A549 (cell line): ENCODE measurements around the gene TRIM27. TPM values are rescaled to one million over a fixed set of nuclear protein-coding genes. Genes with fewer than 3 reads are reported as not detected.
"Not testable (repeated sequence)": the region's sequence is repeated elsewhere in the genome, so short reads cannot be mapped to it uniquely, and the experiment has no call there.

Experiments
- ATAC-seq, 2 experiments: fragments of 200-7000 bp in 1 of 2; fragments of >200 bp in 1 of 2; cut with Nextera tagmentation in 1 of 2; cut with Tn5 transposase in 1 of 2; 3 replicates each; pipeline versions ENCODE4 v1.8.0 to v1.9.1; 2018 to 2020; ENCODE audit warnings: mild to moderate bottlenecking in 1 of 2, moderate library complexity in 1 of 2
- CTCF ChIA-PET: fragments of 300-600 bp; sonication (Branson Sonifier 250); formaldehyde crosslinking; extraction: SDS; loops from one replicate; lab custom pipeline; 2021; ENCODE audit warnings: antibody characterized with exemption, inconsistent platforms; lab: Yijun Ruan, JAX
- POLR2A ChIA-PET: fragments of 350-600 bp; formaldehyde crosslinking; extraction: SDS; loops from one replicate; lab custom pipeline; 2021; ENCODE audit warnings: antibody characterized with exemption, inconsistent platforms; lab: Yijun Ruan, JAX
- DNase-seq, 2 experiments: peaks; one replicate each; pipeline versions ENCODE4 v3.0.0 to v3.0.0-alpha.2; 2011 to 2016; ENCODE audit warnings: low read depth in 1 of 2, low spot score in 1 of 2
- FAIRE-seq: peaks from 2 replicates; lab custom pipeline; 2011; peaks lifted over from hg19 to GRCh38; lab: Jason Lieb, UNC
- H3K27ac ChIP-seq, 2 experiments: fragments of >200 bp; sonication (Bioruptor Twin); formaldehyde crosslinking; 3 replicates each; pipeline ENCODE4 v1.5.1; 2016 to 2017
- H3K4me1 ChIP-seq: fragments of >200 bp; sonication (Bioruptor Twin); formaldehyde crosslinking; 3 replicates; pipeline ENCODE4 v1.6.1; 2016
- H3K4me2 ChIP-seq: fragments of >200 bp; sonication (Bioruptor Twin); formaldehyde crosslinking; 3 replicates; pipeline ENCODE4 v1.6.1; 2016
- H3K4me3 ChIP-seq: fragments of >200 bp; sonication (Bioruptor Twin); formaldehyde crosslinking; 3 replicates; pipeline ENCODE4 v1.5.1; 2016
- H3K9me3 ChIP-seq: fragments of >200 bp; sonication (Bioruptor Twin); formaldehyde crosslinking; 3 replicates; pipeline ENCODE4 v1.6.1; 2016
- BHLHE40 ChIP-seq: IDR thresholded peaks from 2 replicates; pipeline ENCODE4 v1.6.1; 2012; ENCODE audit warnings: low read depth, low read length, inconsistent platforms
- CEBPB ChIP-seq, 2 experiments: fragments of >200 bp in 1 of 2; sonication (Bioruptor Twin) in 1 of 2; formaldehyde crosslinking in 1 of 2; IDR thresholded peaks; 2 replicates each; pipeline ENCODE4 v1.6.1; 2012 to 2016
- CHD4 ChIP-seq: fragments of 200-600 bp; sonication (generic); IDR thresholded peaks from 2 replicates; pipeline ENCODE4 v1.6.1; 2016; ENCODE audit warnings: antibody characterized with exemption, mild to moderate bottlenecking, borderline replicate concordance
- EHMT2 ChIP-seq: fragments of 200-600 bp; sonication (generic); IDR thresholded peaks from 2 replicates; pipeline ENCODE4 v1.6.1; 2016; ENCODE audit warnings: antibody characterized with exemption, low read depth, mild to moderate bottlenecking, moderate library complexity
- EP300 ChIP-seq, 2 experiments: fragments of >200 bp; sonication (Bioruptor Twin); formaldehyde crosslinking; IDR thresholded peaks; 2 replicates in 1 of 2; 3 replicates in 1 of 2; pipeline ENCODE4 v1.6.1; 2016 to 2017
- ESRRA ChIP-seq: fragments of 150-350 bp; IDR thresholded peaks from 2 replicates; pipeline ENCODE4 v1.6.1; 2014; ENCODE audit warnings: mild to moderate bottlenecking, low read length, borderline replicate concordance
- GATA3 ChIP-seq: IDR thresholded peaks from 2 replicates; pipeline ENCODE4 v1.6.1; 2012; ENCODE audit warnings: borderline replicate concordance
- HDAC2 ChIP-seq: fragments of 200-600 bp; sonication (generic); IDR thresholded peaks from 2 replicates; pipeline ENCODE4 v1.6.1; 2016
- HES2 ChIP-seq: fragments of >200 bp; sonication (Bioruptor Twin); formaldehyde crosslinking; IDR thresholded peaks from 2 replicates; pipeline ENCODE4 v1.6.1; 2016
- HMGXB4 ChIP-seq: fragments of 250-450 bp; sonication (Bioruptor Pico); IDR thresholded peaks from 2 replicates; pipeline ENCODE4 v1.5.0; 2021; ENCODE audit warnings: mild to moderate bottlenecking, moderate library complexity, borderline replicate concordance
- HOXB13 ChIP-seq: fragments of 250-450 bp; sonication (Bioruptor Pico); IDR thresholded peaks from 2 replicates; pipeline ENCODE4 v1.5.0; 2020; ENCODE audit warnings: low read depth, mild to moderate bottlenecking, moderate library complexity
- JUN ChIP-seq, 2 experiments: fragments of >200 bp; sonication (Bioruptor Twin); formaldehyde crosslinking; IDR thresholded peaks; 2 replicates in 1 of 2; 3 replicates in 1 of 2; pipeline ENCODE4 v1.6.1; 2016 to 2017
- KDM1A ChIP-seq: fragments of 200-600 bp; sonication (generic); IDR thresholded peaks from 2 replicates; pipeline ENCODE4 v1.6.1; 2016; ENCODE audit warnings: low read depth, mild to moderate bottlenecking
- MAFK ChIP-seq: fragments of 450-650 bp; IDR thresholded peaks from 2 replicates; pipeline ENCODE4 v1.6.1; 2014; ENCODE audit not compliant: partially characterized antibody
- MAZ ChIP-seq: fragments of 150-350 bp; IDR thresholded peaks from 2 replicates; pipeline ENCODE4 v1.6.1; 2014; ENCODE audit warnings: antibody characterized with exemption, low read depth, low read length, borderline replicate concordance
- MYC ChIP-seq: IDR thresholded peaks from 2 replicates; pipeline ENCODE4 v1.6.1; 2012; ENCODE audit warnings: mild to moderate bottlenecking, inconsistent platforms, low read length, improper control_type of control experiment, borderline replicate concordance
- POLR2AphosphoS2 ChIP-seq: conservative IDR thresholded peaks from 2 replicates; pipeline ENCODE4 v1.6.1; 2012; ENCODE audit warnings: low read length, improper control_type of control experiment, inconsistent platforms
- TP53 ChIP-seq: fragments of 250-450 bp; sonication (Bioruptor Pico); IDR thresholded peaks from 2 replicates; pipeline ENCODE4 v1.5.0; 2021; ENCODE audit warnings: mild to moderate bottlenecking, moderate library complexity
- ZFP36 ChIP-seq: fragments of 450-650 bp; IDR thresholded peaks from 2 replicates; pipeline ENCODE4 v1.6.1; 2014; ENCODE audit warnings: borderline replicate concordance; ENCODE audit not compliant: partially characterized antibody
- WGBS: methylation state at CpG from one replicate; pipeline ENCODE4 v1.1.6; 2017; ENCODE audit errors: missing lambda C conversion rate; 5-methylcytosine and 5-hydroxymethylcytosine counted together
- polyA plus RNA-seq, 4 experiments: library from polyadenylated mRNA; depleted of rRNA in 3 of 4; stranded (reverse); fragments of >200 nt; fragmentation: RNase III in 1 of 4; extraction: RNeasy Plus Mini Kit Qiagen cat#74134 plus additional on column Dnase treatment in 1 of 4; gene quantifications; 2 replicates in 3 of 4; 3 replicates in 1 of 4; pipeline ENCODE4 v1.2.3, GENCODE V29; 2011 to 2017
- TF ChIP-seq, protein P1 (sequence below): IDR thresholded peaks from 2 replicates; pipeline ENCODE4 v1.6.1; 2012
- TF ChIP-seq, protein P2 (sequence below): IDR thresholded peaks from 2 replicates; pipeline ENCODE4 v1.6.1; 2012

The TRIM27 gene
- polyA plus RNA-seq, 2 of the 4 experiments (the other 2 are of a cell fraction): 27.8 to 50.1 TPM

- TF ChIP-seq EP300 (IDR thresholded peaks at IDR 0.05) (no peak), ESRRA (no peak), MAFK (no peak)
- TF ChIP-seq, all 56 proteins: peak for 0
- ChIA-PET CTCF (interaction anchor here (0.6 to 1.5 kb wide), 4 partner anchors 17 to 141 kb away, joined by 3 to 4 read pairs (median 3); no protein-coding TSS in a partner anchor), POLR2A (interaction anchor here (0.7 to 1.3 kb wide), 2 partner anchors 10 to 210 kb away, joined by 4 to 6 read pairs; no protein-coding TSS in a partner anchor)
- Histone ChIP-seq H3K9me3 (no peaks in the 10 kb centered on the region), H3K4me3 (no peak overlapping the region), H3K4me2 (no peak overlapping the region), H3K27ac (no peak overlapping the region), H3K4me1 (no peaks in the 10 kb centered on the region; the same call in 2 of the 3 replicates)
- 58% methylated on average over 6 of the region's 6 CpGs for WGBS
- FAIRE-seq (no peak), ATAC-seq (no peak), DNase-seq (no peak)
Measured at GRCh38 chr6:28875191-28875747, 48.5 kb downstream of the TRIM27 start.

DNA sequence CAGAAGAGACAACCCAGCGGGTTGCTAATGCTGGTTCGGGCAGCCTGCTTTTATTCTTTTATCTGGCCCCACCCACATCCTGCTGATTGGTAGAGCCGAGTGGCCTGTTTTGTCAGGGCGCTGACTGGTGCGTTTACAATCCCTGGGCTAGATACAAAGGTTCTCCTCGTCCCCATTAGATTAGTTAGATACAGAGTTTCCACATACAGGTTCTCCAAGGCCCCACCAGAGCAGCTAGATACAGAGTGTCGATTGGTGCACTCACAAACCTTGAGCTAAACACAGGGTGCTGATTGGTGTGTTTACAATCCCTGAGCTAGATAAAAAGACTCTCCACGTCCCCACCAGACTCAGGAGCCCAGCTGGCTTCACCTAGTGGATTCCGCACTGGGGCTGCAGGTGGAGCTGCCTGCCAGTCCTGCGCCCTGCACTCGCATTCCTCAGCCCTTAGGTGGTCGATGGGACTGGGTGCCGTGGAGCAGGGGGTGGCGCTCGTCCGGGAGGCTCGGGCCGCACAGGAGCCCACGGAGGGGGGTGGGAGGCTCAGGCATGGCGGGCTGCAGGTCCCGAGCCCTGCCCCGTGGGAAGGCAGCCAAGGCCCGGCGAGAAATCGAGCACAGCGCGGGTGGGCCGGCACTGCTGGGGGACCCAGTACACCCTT, 51.5 kb downstream of the TRIM27 start:
- H3K4me2 ChIP-seq, H3K4me3 ChIP-seq, H3K4me1 ChIP-seq, H3K27ac ChIP-seq, H3K9me3 ChIP-seq, FAIRE-seq, POLR2A ChIA-PET, DNase-seq, ATAC-seq: not testable (repeated sequence)
- CTCF ChIA-PET: interaction anchor here (1.6 kb wide), 1 partner anchor 9 kb away, joined by 4 read pairs; no protein-coding TSS in a partner anchor
- 65% methylated on average over 6 of the region's 28 CpGs for WGBS

DNA sequence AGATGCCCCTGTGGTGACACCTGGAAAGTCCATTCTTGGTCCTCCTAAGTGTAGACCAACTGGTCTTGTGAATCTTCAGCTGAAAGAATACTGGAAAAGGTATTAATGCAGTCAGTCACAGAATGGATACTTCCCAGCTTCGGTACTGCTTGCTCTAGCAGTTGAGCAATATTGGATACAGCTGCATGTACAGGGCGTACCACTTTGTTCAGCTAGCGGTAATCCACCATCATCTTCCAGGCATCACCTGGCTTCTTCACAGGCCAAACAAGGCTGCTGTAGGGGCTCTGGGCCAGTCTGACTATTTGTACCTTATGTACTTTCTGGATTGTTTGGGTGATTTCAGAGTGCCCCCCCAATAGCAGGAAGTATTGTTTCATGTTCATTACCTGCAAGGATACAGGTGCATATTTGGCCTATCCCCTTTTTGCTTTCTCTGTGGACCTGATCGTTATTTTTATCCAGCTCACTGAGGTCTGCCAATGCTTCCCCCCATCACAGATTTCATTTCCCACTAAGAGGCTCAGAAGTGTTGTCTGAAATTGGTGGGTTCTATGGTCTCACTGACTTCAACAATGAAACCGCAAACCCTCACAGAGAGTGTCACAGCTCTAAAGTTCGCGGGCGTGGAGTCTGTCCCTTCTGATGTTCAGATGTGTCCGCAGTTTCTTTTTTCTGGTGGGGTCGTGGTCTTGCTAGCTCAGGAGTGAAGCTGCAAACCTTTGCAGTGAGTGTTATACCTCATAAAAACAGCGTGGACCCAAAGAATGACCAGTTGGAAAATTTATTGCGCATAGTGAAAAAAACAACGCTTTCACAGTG, 52.2 kb downstream of the TRIM27 start:
- ATAC-seq (no peak), FAIRE-seq (no peak), DNase-seq (no peak)
- Histone ChIP-seq H3K4me2 (no peak overlapping the region), H3K4me3 (no peak overlapping the region), H3K9me3 (no peaks in the 10 kb centered on the region), H3K4me1 (no peaks in the 10 kb centered on the region), H3K27ac (no peak overlapping the region)
- no peak for TF ChIP-seq KDM1A
- no peak for TF ChIP-seq TP53 (CRISPR knock-in tag)
- no peak for TF ChIP-seq EHMT2
- no peak for TF ChIP-seq MAZ
- no peak for TF ChIP-seq CHD4
- TF ChIP-seq POLR2AphosphoS2: no peak
- TF ChIP-seq HDAC2: no peak
- no peak for TF ChIP-seq ZFP36
- no peak for TF ChIP-seq HMGXB4 (CRISPR knock-in tag)
- TF ChIP-seq BHLHE40: no peak
- TF ChIP-seq EP300 (IDR thresholded peaks at IDR 0.05): no peak
- TF ChIP-seq CEBPB (IDR thresholded peaks at IDR 0.05): no peak
- no peak for TF ChIP-seq MYC
- TF ChIP-seq ESRRA: no peak
- TF ChIP-seq GATA3: no peak
- TF ChIP-seq JUN (IDR thresholded peaks at IDR 0.05): no peak
- TF ChIP-seq, protein P1, sequence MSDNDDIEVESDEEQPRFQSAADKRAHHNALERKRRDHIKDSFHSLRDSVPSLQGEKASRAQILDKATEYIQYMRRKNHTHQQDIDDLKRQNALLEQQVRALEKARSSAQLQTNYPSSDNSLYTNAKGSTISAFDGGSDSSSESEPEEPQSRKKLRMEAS: no peak
- no peak for TF ChIP-seq HOXB13 (CRISPR knock-in tag)
- TF ChIP-seq, protein P2, sequence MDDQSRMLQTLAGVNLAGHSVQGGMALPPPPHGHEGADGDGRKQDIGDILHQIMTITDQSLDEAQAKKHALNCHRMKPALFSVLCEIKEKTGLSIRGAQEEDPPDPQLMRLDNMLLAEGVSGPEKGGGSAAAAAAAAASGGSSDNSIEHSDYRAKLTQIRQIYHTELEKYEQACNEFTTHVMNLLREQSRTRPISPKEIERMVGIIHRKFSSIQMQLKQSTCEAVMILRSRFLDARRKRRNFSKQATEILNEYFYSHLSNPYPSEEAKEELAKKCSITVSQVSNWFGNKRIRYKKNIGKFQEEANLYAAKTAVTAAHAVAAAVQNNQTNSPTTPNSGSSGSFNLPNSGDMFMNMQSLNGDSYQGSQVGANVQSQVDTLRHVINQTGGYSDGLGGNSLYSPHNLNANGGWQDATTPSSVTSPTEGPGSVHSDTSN: no peak
- TF ChIP-seq HES2: no peak
- POLR2A ChIA-PET: no interaction called here
- CTCF ChIA-PET: interaction anchor here (1.5 to 1.6 kb wide), 2 partner anchors 10 to 110 kb away, joined by 3 to 4 read pairs; no protein-coding TSS in a partner anchor
- 77% methylated on average over 13 of the region's 13 CpGs for WGBS
